ENCODE results near the gene FTH1.
"Not testable (repeated sequence)": the region's sequence is repeated elsewhere in the genome, so short reads cannot be mapped to it uniquely, and the experiment has no call there.

The FTH1 gene

GRCh38 chr11:61967116-61967923 is at the start of gene FTH1:
FTH1 (minus strand) TSS chr11:61967634; CDS start chr11:61967425, 209 bp downstream.
- DNase-seq, result peak in 1 of 2 experiments; percentile 30

GRCh38 chr11:62015615-62016014 is 48.2 kb upstream of the FTH1 start:
- no peak for DNase-seq

GRCh38 chr11:62013537-62014476 is 46.4 kb upstream of the FTH1 start:
- DNase-seq, result no peak

GRCh38 chr11:62012832-62013461 is 45.5 kb upstream of the FTH1 start:
- no peak for DNase-seq

- DNase-seq, result no peak
Measured at GRCh38 chr11:62012451-62012831, 45.0 kb upstream of the FTH1 start.

GRCh38 chr11:62011881-62012280 is 44.4 kb upstream of the FTH1 start:
- no peak for DNase-seq

GRCh38 chr11:62010935-62011528 is 43.6 kb upstream of the FTH1 start:
- DNase-seq, result no peak

GRCh38 chr11:62008193-62008592 is 40.8 kb upstream of the FTH1 start:
- no peak for DNase-seq

GRCh38 chr11:62004473-62004872 is 37.0 kb upstream of the FTH1 start:
- DNase-seq, result no peak

GRCh38 chr11:62002283-62002682 is 34.8 kb upstream of the FTH1 start:
- DNase-seq, result not testable (repeated sequence)

- DNase-seq, result no peak
Measured at GRCh38 chr11:62001450-62002191, 34.2 kb upstream of the FTH1 start.

GRCh38 chr11:62000539-62001446 is 33.4 kb upstream of the FTH1 start:
- no peak for DNase-seq

GRCh38 chr11:61999141-61999975 is 31.9 kb upstream of the FTH1 start:
- DNase-seq, result no peak

GRCh38 chr11:61996933-61997332 is 29.5 kb upstream of the FTH1 start:
- DNase-seq, result no peak

GRCh38 chr11:61994981-61995380 is 27.5 kb upstream of the FTH1 start:
- DNase-seq, result no peak

GRCh38 chr11:61985869-61986268 is 18.4 kb upstream of the FTH1 start:
- no peak for DNase-seq

GRCh38 chr11:61983419-61983818 is 16.0 kb upstream of the FTH1 start:
- no peak for DNase-seq

- DNase-seq, result no peak
Measured at GRCh38 chr11:61980783-61981541, 13.5 kb upstream of the FTH1 start.
